COLO829 (cell line): ENCODE data around the gene CDH4.

Source experiments
- DNase-seq: peaks from one replicate; pipeline ENCODE4 v3.0.0; 2012; ENCODE audit warnings: low spot score

CDH4 gene

DNA sequence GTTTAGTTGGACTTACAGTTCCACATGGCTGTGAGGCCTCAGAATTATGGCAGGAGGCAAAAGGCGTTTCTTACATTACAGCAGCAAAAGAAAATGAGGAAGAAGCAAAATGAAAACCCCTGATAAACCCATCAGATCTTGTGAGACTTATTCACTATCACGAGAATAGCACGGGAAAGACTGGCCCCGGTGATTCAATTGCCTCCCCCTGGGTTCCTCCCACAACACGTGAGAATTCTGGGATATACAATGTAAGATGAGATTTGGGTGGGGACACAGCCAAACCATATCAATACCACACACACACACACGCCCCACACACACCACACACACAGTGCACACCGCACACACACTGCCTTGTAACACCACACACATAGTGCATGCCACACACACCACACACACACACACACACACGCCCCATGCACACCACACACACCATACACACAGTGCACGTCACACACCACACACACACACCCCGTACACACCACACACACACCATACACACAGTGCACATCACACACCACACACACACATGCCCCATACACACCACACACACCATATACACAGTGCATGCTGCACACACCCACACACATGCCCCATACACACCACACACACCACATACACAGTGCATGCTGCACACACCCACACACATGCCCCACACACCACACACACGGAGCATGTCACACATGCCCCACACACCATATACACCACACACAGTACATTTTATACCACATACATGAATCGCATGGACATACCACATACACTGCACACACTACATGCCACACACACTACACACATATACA, 503.1 kb downstream of the CDH4 start:
- DNase-seq = no peak

GRCh38 chr20:61755971-61756845, 504.1 kb downstream of the CDH4 start:
- DNase-seq = no peak

- DNase-seq = no peak
Observed at GRCh38 chr20:61756966-61757677, 505.1 kb downstream of the CDH4 start.

- DNase-seq = no peak
Observed at GRCh38 chr20:61757678-61758563, 505.9 kb downstream of the CDH4 start.

- no peak for DNase-seq
Observed at GRCh38 chr20:61758564-61759200, 506.6 kb downstream of the CDH4 start.

DNA sequence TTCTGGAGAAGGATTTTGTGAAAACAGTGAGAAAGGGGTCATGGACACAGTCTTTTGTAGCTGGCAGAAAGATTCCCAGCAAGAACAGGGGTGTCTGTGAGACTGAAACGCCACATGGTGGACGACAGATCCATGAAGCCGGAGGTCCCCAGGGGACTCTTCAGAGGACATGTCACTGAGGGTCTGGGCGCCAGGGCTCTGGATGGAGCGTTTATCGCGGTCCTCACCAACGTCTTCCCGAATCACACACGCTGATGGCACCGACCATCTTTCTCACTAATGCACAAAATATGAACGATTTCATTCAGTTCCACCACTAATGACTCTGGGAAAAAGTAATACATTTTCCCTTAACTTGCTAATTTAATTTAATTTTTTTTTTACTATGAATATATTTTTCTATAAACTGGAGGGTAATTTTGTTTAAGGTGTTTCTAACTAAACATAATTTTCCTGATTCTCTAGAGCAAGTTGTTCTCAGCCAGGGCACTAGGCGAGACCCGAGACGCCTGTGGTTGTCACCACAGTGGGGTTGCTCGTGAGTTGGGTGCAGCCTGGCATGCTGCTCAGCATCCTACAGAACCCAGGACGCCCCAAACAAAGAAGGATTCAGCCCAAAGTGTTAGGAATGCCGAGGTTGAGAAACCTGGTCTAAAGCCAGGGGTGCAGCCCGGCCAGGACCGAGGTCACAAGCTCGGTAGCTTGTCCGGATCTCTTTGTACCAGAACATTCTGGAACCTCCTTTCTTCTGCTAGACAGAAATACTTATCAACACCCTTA, 507.4 kb downstream of the CDH4 start:
- DNase-seq = no peak

DNA sequence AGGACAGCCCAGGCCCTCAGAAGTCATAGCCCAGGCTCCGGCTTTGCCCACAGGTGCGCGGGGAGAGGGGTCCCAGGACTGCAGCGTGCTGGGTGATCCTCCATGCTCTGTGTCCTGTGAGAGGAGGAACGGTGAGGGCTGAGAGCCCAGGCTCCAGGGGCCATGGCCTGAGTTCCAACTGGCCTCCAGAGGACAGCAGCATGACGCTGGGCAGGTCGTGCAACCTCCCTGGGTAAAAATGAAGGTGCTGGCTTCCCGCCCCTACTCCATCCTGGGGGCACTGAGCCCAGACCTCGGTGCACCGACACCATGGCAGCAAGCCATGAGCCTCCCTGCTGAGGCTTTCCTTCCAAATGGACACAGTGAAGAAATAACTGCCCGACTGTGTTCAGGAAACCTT, 508.3 kb downstream of the CDH4 start:
- no peak for DNase-seq

DNA sequence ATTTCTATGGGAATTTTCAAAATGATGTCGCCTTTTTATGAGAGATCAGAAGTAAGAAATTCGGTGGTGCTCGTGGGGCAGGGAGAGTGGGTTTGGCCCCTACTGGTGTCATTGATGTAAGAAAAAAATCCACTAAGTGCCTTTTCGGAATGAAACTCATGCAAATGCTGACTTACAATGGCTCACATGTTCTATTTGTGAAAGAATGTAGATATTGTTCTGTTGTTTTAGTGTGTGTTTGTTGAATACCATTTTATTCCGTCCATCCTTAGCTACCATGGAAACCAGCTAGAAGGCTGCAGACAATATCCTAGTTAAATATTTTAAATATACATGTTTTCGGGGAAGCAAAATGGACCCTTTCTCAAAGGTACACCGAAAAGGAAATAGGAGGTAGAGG, 508.7 kb downstream of the CDH4 start:
- DNase-seq = peak; percentile 40

GRCh38 chr20:61761453-61762166, 509.5 kb downstream of the CDH4 start:
- no peak for DNase-seq

DNA sequence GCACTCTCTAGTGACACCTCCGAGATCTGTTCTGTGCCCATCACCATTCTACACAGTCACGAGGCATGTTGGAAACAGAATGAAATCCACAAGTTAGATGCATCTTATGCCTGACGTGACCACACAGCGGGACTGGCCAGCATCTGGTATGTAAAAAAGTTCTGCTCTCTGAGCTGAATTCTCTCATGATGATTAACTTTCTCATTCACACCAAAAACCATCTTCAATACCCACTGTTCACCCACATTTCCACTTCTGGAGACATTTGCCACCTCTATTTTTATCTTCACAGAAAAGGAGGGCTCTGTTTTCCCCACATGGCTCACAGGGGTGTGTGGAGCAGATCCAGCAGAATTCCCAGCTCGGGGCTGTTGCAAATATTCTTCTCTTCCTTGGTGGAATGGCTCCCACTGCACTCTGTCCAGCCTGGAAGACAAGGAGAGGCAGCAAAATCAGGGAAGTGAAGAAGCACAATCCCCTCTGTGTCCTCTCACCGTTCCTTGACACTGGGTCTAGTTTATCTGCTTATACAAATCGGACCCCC, 510.2 kb downstream of the CDH4 start:
- no peak for DNase-seq

DNA sequence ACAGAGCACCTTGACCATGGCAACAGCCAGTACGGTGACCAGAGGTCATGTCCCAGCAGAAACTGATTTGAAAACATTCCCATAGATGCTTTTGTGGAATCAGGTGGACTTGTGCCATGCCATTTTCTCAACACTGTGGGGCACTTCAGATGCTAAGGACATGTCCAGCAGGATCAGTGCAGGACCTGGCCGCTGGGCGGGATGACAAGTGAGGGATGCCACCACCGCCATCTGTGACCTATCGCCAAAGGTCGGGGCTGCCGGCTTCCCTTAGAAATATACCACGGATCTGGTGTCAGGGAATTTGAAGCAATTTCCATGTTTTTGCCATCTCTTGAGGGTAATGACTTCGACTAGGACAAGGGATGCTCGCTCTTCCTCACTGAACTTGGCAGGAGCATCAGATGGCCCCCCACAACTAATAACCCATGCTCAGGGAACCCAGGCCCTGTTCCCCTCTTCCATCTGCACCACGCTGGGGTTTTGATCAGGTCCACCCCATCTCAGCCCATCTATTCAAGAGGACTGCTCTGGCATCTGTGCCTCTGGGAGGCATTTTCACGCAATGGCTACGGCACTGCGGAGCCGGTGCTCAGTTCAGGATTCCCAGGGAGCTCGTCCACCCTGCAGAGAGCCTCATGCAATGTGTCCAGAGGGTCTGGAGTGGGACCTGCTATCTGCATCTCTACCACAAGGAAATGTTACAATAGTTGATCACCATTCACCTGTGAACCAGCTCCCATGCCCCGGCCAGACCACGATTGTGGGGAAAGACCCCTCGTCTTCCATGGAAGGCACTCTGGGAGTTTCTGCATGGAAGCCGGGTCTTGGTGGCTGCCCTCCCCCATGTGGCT, 511.1 kb downstream of the CDH4 start:
- no peak for DNase-seq

DNA sequence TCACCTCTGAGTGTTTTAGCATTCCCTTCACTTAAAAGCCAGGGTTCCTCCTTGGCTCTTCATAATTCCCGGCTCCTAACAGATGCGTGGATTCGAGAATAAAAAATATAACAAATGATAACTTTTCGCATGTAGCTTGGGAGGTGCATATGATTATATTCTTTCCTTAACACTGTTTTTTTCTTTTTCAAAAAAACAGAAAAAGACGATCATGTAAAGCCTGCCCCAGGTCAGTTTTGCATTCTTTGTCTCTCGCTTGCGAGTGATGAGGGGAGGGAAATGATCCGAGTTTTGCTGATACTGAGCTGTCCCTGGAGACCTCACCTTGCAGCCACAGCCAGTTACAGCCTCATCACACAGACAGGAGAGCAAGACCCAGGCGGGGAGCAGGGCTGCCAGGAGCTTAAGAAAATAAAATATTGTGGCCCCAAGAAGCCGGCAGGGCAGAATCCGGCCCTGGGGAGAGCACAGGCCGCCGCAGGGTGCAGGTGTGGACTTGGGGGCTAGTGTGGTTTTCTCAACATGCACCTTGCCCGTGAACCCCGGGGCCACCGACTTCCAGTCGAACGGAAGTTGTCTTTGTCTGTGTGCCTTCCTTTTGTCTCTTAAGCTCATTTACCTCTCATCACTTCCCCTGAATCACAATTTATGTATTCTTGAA, 511.8 kb downstream of the CDH4 start:
- DNase-seq = no peak

GRCh38 chr20:61764471-61765025, 512.5 kb downstream of the CDH4 start:
- DNase-seq = no peak

DNA sequence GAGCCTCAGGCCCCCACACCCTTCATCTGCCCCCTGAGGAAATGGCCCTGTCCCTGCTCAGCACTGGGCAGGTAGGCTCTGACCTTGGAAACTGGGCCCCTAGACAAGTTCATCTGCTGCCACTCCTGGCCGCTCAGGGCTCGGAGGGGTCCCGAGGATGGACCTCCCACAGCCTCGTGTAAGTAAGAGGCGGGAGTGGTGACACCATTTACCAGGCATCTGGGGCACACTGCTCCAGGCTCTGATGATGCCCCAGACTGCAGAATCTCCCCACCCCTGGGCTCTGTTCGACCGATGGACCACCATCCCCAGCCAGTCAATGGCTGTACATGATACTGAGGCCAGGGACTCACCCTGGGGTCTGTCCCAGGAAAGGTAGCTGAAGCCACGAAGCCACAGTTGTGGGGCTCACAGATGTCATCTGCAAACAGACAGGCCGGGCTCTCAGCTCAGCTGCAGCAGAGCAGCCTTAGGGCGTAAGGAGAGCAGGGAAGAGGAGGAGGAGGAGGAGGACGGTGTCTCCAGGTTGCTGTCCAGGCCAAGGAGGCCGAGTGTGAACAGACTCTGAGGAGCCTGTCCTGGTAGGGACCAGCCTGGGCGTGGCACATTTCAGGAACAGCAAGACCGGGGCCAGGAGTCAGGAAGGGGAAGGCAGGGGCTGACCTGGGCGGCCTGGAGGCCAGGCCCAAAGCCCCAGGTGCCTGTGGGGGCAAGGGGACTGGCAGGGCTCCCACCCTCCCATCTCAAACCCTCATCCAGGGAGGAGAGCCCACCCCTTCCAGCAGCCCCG, 513.2 kb downstream of the CDH4 start:
- no peak for DNase-seq

- no peak for DNase-seq
Observed at GRCh38 chr20:61765871-61766654, 514.0 kb downstream of the CDH4 start.
